Trophoblast cell (in vitro differentiated cells and primary cell): ENCODE measurements around the gene TNFRSF12A.

Source experiments
- DNase-seq, 2 donors: peaks; one replicate each; pipeline ENCODE4 v3.0.0-alpha.2; 2016
- H2AFZ ChIP-seq: 2 replicates; pipeline ENCODE4 v1.6.1; 2013; ENCODE audit warnings: low read length, moderate library complexity, mild to moderate bottlenecking; ENCODE audit not compliant: insufficient read depth, poor library complexity
- H2AK5ac ChIP-seq: 2 replicates; pipeline ENCODE4 v1.6.1; 2013; ENCODE audit warnings: mild to moderate bottlenecking, low read length
- H2BK120ac ChIP-seq: 2 replicates; pipeline ENCODE4 v1.6.1; 2013; ENCODE audit warnings: low read length, mild to moderate bottlenecking, moderate library complexity; ENCODE audit not compliant: insufficient read depth, poor library complexity
- H2BK12ac ChIP-seq: 2 replicates; pipeline ENCODE4 v1.6.1; 2013; ENCODE audit warnings: mild to moderate bottlenecking, low read length, moderate library complexity
- H2BK5ac ChIP-seq: 2 replicates; pipeline ENCODE4 v1.6.1; 2013; ENCODE audit warnings: low read length, low read depth, moderate library complexity, mild to moderate bottlenecking; ENCODE audit not compliant: poor library complexity
- H3K14ac ChIP-seq: 2 replicates; pipeline ENCODE4 v1.6.1; 2013; ENCODE audit warnings: mild to moderate bottlenecking, low read length
- H3K18ac ChIP-seq: 2 replicates; pipeline ENCODE4 v1.6.1; 2013; ENCODE audit warnings: mild to moderate bottlenecking, low read length
- H3K23ac ChIP-seq: 2 replicates; pipeline ENCODE4 v1.6.1; 2013; ENCODE audit warnings: low read length
- H3K27ac ChIP-seq: 2 replicates; pipeline ENCODE4 v1.5.1; 2013; ENCODE audit warnings: low read depth, mild to moderate bottlenecking, inconsistent platforms, low read length, moderate library complexity
- H3K27me3 ChIP-seq: 2 replicates; pipeline ENCODE4 v1.6.1; 2013; ENCODE audit warnings: inconsistent platforms, mild to moderate bottlenecking, low read length, moderate library complexity; ENCODE audit not compliant: insufficient read depth
- H3K36me3 ChIP-seq, 2 experiments: 1 replicate in 1 of 2; 2 replicates in 1 of 2; pipeline ENCODE4 v1.6.1; 2013; ENCODE audit warnings: low read length in 2 of 2, mild to moderate bottlenecking in 2 of 2, moderate library complexity in 1 of 2; ENCODE audit not compliant: insufficient read depth in 2 of 2, control insufficient read depth in 1 of 2
- H3K4ac ChIP-seq: 2 replicates; pipeline ENCODE4 v1.6.1; 2013; ENCODE audit warnings: low read depth, mild to moderate bottlenecking, low read length, moderate library complexity
- H3K4me1 ChIP-seq, 2 experiments: 1 replicate in 1 of 2; 2 replicates in 1 of 2; pipeline ENCODE4 v1.6.1; 2013; ENCODE audit warnings: low read length in 2 of 2, mild to moderate bottlenecking in 2 of 2, moderate library complexity in 1 of 2; ENCODE audit not compliant: insufficient read depth in 2 of 2, control insufficient read depth in 1 of 2
- H3K4me2 ChIP-seq: 2 replicates; pipeline ENCODE4 v1.6.1; 2013; ENCODE audit warnings: inconsistent platforms, mild to moderate bottlenecking, low read length, moderate library complexity
- H3K4me3 ChIP-seq: 2 replicates; pipeline ENCODE4 v1.5.1; 2013; ENCODE audit warnings: mild to moderate bottlenecking, low read depth, low read length, inconsistent platforms
- H3K79me1 ChIP-seq: one replicate; pipeline ENCODE4 v1.6.1; 2013; ENCODE audit warnings: low read length
- H3K79me2 ChIP-seq: 2 replicates; pipeline ENCODE4 v1.6.1; 2013; ENCODE audit warnings: low read length, mild to moderate bottlenecking; ENCODE audit not compliant: control insufficient read depth, insufficient read depth, poor library complexity
- H3K9ac ChIP-seq: 2 replicates; pipeline ENCODE4 v1.6.1; 2013; ENCODE audit warnings: mild to moderate bottlenecking, low read length
- H3K9me3 ChIP-seq: 2 replicates; pipeline ENCODE4 v1.6.1; 2013; ENCODE audit warnings: low read depth, mild to moderate bottlenecking, control low read depth, inconsistent platforms, low read length; ENCODE audit not compliant: insufficient read depth
- H4K12ac ChIP-seq: 2 replicates; pipeline ENCODE4 v1.6.1; 2013; ENCODE audit warnings: low read depth, mild to moderate bottlenecking, low read length, moderate library complexity
- H4K8ac ChIP-seq: 2 replicates; pipeline ENCODE4 v1.6.1; 2013; ENCODE audit warnings: low read depth, mild to moderate bottlenecking, low read length, moderate library complexity
- H4K91ac ChIP-seq: one replicate; pipeline ENCODE4 v1.6.1; 2013; ENCODE audit warnings: low read depth, mild to moderate bottlenecking, low read length, moderate library complexity
- WGBS: extraction: QIAGEN DNeasy Blood & Tissue Kit; methylation state at CpG from one replicate; pipeline ENCODE4 v1.1.7; 2013; ENCODE audit warnings: missing lambda C conversion rate; ENCODE audit not compliant: insufficient read length, insufficient coverage; ENCODE audit errors: extremely low coverage; 5-methylcytosine and 5-hydroxymethylcytosine counted together

TNFRSF12A gene

DNA sequence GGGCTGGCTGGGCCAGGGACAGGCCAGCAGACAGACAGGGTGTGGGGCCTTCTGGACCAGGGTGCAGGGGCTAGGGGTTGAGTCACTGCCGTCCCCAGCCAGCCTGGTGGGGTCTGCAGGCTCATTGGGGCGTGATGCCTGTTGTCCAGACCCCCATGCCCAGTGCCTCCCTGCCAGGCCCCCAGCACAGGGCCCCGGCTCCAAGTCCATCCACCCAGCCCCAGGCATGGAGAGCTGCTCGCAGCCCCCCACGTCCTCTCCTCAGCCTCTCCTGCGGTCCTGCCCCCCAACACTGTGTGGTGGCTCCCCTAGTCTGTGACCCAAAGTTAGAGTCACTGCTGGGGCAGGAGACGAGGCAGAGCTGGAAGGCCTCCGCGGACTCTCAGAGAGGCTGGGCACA lies 32.9 kb upstream of the TNFRSF12A start:
- H2AFZ ChIP-seq = no peak overlapping the region
- H3K79me2 ChIP-seq = no peaks in the 10 kb centered on the region
- no peak overlapping the region for H2AK5ac ChIP-seq
- no peak overlapping the region for H3K4ac ChIP-seq
- no peak overlapping the region for H3K9ac ChIP-seq
- H4K12ac ChIP-seq = no peak overlapping the region
- H4K91ac ChIP-seq = no peak overlapping the region
- no peak overlapping the region for H2BK120ac ChIP-seq
- no peak overlapping the region for H3K14ac ChIP-seq
- no CpG with 5 or more reads among the region's 9 CpGs for WGBS
- H3K4me1 ChIP-seq = peaks cover 6 to 10% of the 10 kb centered on the region in 2 experiments
- no peak overlapping the region for H2BK5ac ChIP-seq
- H3K23ac ChIP-seq = no peak overlapping the region
- DNase-seq = no peak
- H3K4me2 ChIP-seq = no peak overlapping the region
- H2BK12ac ChIP-seq = no peak overlapping the region
- H3K27me3 ChIP-seq = no peaks in the 10 kb centered on the region
- H3K9me3 ChIP-seq = no peaks in the 10 kb centered on the region
- H3K36me3 ChIP-seq = no peaks in the 10 kb centered on the region
- H3K79me1 ChIP-seq = no peaks in the 10 kb centered on the region
- no peak overlapping the region for H3K18ac ChIP-seq
- no peak overlapping the region for H4K8ac ChIP-seq
- no peak overlapping the region for H3K27ac ChIP-seq
- no peak overlapping the region for H3K4me3 ChIP-seq

DNA sequence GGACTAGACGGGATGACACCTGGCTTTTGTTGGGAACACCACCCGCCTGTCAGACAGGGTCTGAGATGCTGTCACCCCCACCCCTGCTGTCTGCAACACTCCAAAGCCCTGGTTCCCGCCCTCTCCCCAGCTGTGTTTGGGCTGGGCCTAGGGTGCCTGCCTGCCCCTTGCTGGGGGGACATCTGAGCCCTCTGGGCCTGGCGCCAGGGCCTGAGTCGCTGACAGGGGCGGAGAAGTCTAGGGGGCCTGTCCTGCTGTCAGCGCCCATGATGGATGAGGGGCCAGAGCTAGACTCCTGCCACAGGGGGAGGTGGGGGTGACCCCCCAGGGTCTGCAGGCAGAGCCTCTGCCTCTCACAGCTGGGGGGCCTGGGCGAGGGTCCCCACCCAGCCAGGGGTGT lies 32.3 kb upstream of the TNFRSF12A start:
- Histone ChIP-seq H2AFZ (no peak overlapping the region), H2AK5ac (no peak overlapping the region), H3K79me2 (no peaks in the 10 kb centered on the region), H3K4me2 (no peak overlapping the region), H3K9ac (no peak overlapping the region), H3K79me1 (no peaks in the 10 kb centered on the region), H3K4me3 (no peak overlapping the region), H3K4ac (no peak overlapping the region), H3K27me3 (no peaks in the 10 kb centered on the region), H3K27ac (no peak overlapping the region), H3K4me1 (peaks cover 6 to 10% of the 10 kb centered on the region in 2 experiments), H3K9me3 (no peaks in the 10 kb centered on the region), H4K91ac (no peak overlapping the region), H3K36me3 (no peaks in the 10 kb centered on the region), H3K18ac (no peak overlapping the region), H2BK5ac (no peak overlapping the region), H4K12ac (no peak overlapping the region), H3K14ac (no peak overlapping the region), H3K23ac (no peak overlapping the region), H2BK120ac (no peak overlapping the region), H2BK12ac (no peak overlapping the region), H4K8ac (no peak overlapping the region)
- no CpG with 5 or more reads among the region's 8 CpGs for WGBS
- no peak for DNase-seq

DNA sequence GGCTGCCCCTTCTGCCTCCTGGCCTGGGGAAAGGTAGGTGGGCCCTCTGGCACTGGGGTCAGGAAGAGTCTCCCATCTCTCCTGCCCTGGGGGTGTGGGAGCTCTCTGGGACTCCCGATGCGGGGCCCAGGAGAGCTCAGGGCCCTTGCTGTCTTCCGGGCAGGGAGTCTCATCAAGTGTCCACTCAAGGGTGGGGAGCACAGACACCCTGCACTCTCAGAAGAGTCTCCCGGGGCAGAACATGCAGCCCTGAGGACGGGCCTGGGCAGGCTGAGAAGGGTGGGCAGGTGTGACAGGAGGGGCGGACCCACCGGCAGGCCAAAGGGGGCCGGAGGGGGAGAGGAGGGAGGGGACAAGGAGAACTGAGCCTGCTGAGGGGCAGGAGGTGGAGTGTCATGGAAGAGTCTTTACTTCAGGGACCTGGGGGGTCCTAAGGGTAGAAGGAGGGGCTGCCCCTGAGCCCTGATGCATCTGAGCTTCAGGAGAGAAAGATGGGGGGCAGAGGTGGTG lies 31.5 kb upstream of the TNFRSF12A start:
- Histone ChIP-seq H3K4ac (no peak overlapping the region), H3K14ac (no peak overlapping the region), H2BK5ac (no peak overlapping the region), H3K23ac (no peak overlapping the region), H4K12ac (no peak overlapping the region), H2AK5ac (no peak overlapping the region), H3K4me3 (no peak overlapping the region), H2BK12ac (no peak overlapping the region), H4K91ac (no peak overlapping the region), H4K8ac (no peak overlapping the region), H3K79me1 (no peaks in the 10 kb centered on the region), H3K4me1 (peaks cover 6 to 8% of the 10 kb centered on the region in 2 experiments), H3K36me3 (no peaks in the 10 kb centered on the region), H3K27me3 (no peaks in the 10 kb centered on the region), H3K27ac (no peak overlapping the region), H2AFZ (no peak overlapping the region), H3K4me2 (no peak overlapping the region), H3K79me2 (no peaks in the 10 kb centered on the region), H3K9me3 (no peaks in the 10 kb centered on the region), H3K18ac (no peak overlapping the region), H2BK120ac (no peak overlapping the region), H3K9ac (no peak overlapping the region)
- no CpG with 5 or more reads among the region's 8 CpGs for WGBS
- DNase-seq = no peak

DNA sequence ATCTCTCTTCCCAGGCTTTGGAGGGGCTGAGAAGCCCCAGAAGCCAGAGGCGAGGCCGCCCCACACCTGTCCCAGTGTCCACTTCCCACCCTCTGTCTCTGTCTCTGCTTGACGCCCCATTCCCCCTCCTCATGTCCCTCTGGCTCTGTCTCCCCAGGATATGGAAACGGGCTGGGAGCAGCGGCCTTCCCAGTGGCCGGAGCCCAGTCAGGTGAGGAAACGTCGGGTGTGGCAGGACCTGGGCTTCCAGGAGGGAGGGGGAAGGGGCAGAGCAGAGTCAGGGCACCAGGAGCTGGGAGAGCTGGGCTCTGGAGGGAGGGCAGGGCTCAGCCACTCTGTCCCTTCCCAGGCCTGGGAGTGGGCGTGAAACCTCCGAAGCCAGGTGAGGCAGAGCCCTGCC lies 29.3 kb upstream of the TNFRSF12A start:
- H3K4me1 ChIP-seq = peaks cover 6 to 8% of the 10 kb centered on the region in 2 experiments
- H3K27ac ChIP-seq = no peak overlapping the region
- no CpG with 5 or more reads among the region's 10 CpGs for WGBS

More for the DNA sequence above, 29.3 kb upstream of the TNFRSF12A start:
- no peak overlapping the region for H4K12ac ChIP-seq
- no peak overlapping the region for H3K23ac ChIP-seq
- no peak overlapping the region for H3K18ac ChIP-seq
- H3K27me3 ChIP-seq = no peaks in the 10 kb centered on the region
- H3K14ac ChIP-seq = no peak overlapping the region
- H3K4ac ChIP-seq = no peak overlapping the region
- no peaks in the 10 kb centered on the region for H3K36me3 ChIP-seq
- no peak overlapping the region for H3K4me3 ChIP-seq
- H3K9me3 ChIP-seq = no peaks in the 10 kb centered on the region
- no peak overlapping the region for H2BK12ac ChIP-seq
- H3K9ac ChIP-seq = no peak overlapping the region
- H2AK5ac ChIP-seq = no peak overlapping the region
- H2BK5ac ChIP-seq = no peak overlapping the region
- no peak overlapping the region for H3K4me2 ChIP-seq
- H4K8ac ChIP-seq = no peak overlapping the region
- no peak overlapping the region for H2BK120ac ChIP-seq
- no peaks in the 10 kb centered on the region for H3K79me1 ChIP-seq
- no peak overlapping the region for H2AFZ ChIP-seq
- no peaks in the 10 kb centered on the region for H3K79me2 ChIP-seq
- no peak for DNase-seq
- H4K91ac ChIP-seq = no peak overlapping the region
